ENCODE data around the gene ADPRHL1.

GRCh38 chr13:113495494-113496210 is 42.4 kb upstream of the ADPRHL1 start:
- TF ChIP-seq CTCF (IDR thresholded peaks at IDR 0.05; ENCODE audit: low read length): no peak
- no peak for TF ChIP-seq EZH2 (optimal IDR thresholded peaks at IDR 0.05; ENCODE audit: low read depth, low read length)
- TF ChIP-seq EZH2phosphoT487 (IDR thresholded peaks at IDR 0.05; ENCODE audit: low read length): no peak

Data from MM.1S (cell line).